Measurements from ENCODE around the gene GFRA1.

The GFRA1 gene

GRCh38 chr10:116274064-116274904 lies 1.3 kb upstream of the GFRA1 start:
- peak overlapping the region; percentile 9 to 57 (median 32) for H3K4me3 ChIP-seq
- peak overlapping the region in 8 of 21 experiments; percentile 8 to 79 (median 62) for H3K27ac ChIP-seq

- Histone ChIP-seq H3K27ac (peak overlapping the region in 9 of 21 experiments; percentile 43 to 79 (median 74)), H3K4me3 (peak overlapping the region; percentile 9 to 57 (median 32))
These were observed 1.2 kb downstream of the GFRA1 start for GRCh38 chr10:116271593-116272439.

GRCh38 chr10:116270771-116271592 lies 2.0 kb downstream of the GFRA1 start:
- Histone ChIP-seq H3K27ac (peak overlapping the region in 9 of 21 experiments; percentile 41 to 79 (median 74)), H3K4me3 (peak overlapping the region; percentile 9 to 57 (median 32))

- peak overlapping the region in 1 of 7 experiments; percentile 57 for H3K4me3 ChIP-seq
- H3K27ac ChIP-seq: peak overlapping the region in 1 of 21 experiments; percentile 77
These were observed 2.8 kb downstream of the GFRA1 start for GRCh38 chr10:116270126-116270770.

- H3K27ac ChIP-seq: no peak overlapping the region
- no peak overlapping the region for H3K4me3 ChIP-seq
These were observed 3.4 kb downstream of the GFRA1 start for GRCh38 chr10:116269619-116270018.

- no peak overlapping the region for H3K4me3 ChIP-seq
- H3K27ac ChIP-seq: no peak overlapping the region
These were observed 4.0 kb downstream of the GFRA1 start for GRCh38 chr10:116268976-116269375.

- Histone ChIP-seq H3K4me3 (no peak overlapping the region), H3K27ac (no peak overlapping the region)
These were observed 7.3 kb downstream of the GFRA1 start for GRCh38 chr10:116265686-116266085.

- H3K4me3 ChIP-seq: no peak overlapping the region
- H3K27ac ChIP-seq: no peak overlapping the region
These were observed 8.9 kb downstream of the GFRA1 start for GRCh38 chr10:116263870-116264655.

GRCh38 chr10:116262678-116263077 lies 10.3 kb downstream of the GFRA1 start:
- Histone ChIP-seq H3K27ac (no peak overlapping the region), H3K4me3 (no peak overlapping the region)

GRCh38 chr10:116260599-116260998 lies 12.4 kb downstream of the GFRA1 start:
- Histone ChIP-seq H3K27ac (no peak overlapping the region), H3K4me3 (no peak overlapping the region)

- no peak overlapping the region for H3K4me3 ChIP-seq
- no peak overlapping the region for H3K27ac ChIP-seq
These were observed 13.4 kb downstream of the GFRA1 start for GRCh38 chr10:116259638-116260037.

GRCh38 chr10:116257785-116258184 lies 15.2 kb downstream of the GFRA1 start:
- Histone ChIP-seq H3K27ac (no peak overlapping the region), H3K4me3 (no peak overlapping the region)

GRCh38 chr10:116256752-116257259 lies 16.2 kb downstream of the GFRA1 start:
- no peak overlapping the region for H3K27ac ChIP-seq
- no peak overlapping the region for H3K4me3 ChIP-seq

- no peak overlapping the region for H3K4me3 ChIP-seq
These were observed 16.9 kb downstream of the GFRA1 start for GRCh38 chr10:116255886-116256751.

GRCh38 chr10:116254422-116255155 lies 18.4 kb downstream of the GFRA1 start:
- H3K27ac ChIP-seq: no peak overlapping the region
- no peak overlapping the region for H3K4me3 ChIP-seq

More at GRCh38 chr10:116255886-116256751, 16.9 kb downstream of the GFRA1 start:
- H3K27ac ChIP-seq: no peak overlapping the region

GRCh38 chr10:116253716-116254115 lies 19.3 kb downstream of the GFRA1 start:
- H3K4me3 ChIP-seq: no peak overlapping the region
- H3K27ac ChIP-seq: no peak overlapping the region

Data from skin epidermis (tissue), 12 donors.